ENCODE data around the gene USP3.
"Not testable (repeated sequence)": the region's sequence is repeated elsewhere in the genome, so short reads cannot be mapped to it uniquely, and the experiment has no call there.

The USP3 gene

GRCh38 chr15:63513728-63514127 is 9.3 kb downstream of the USP3 start:
- no peak for TF ChIP-seq JUND (IDR thresholded peaks at IDR 0.05; ENCODE audit: low read depth)
- in situ Hi-C loops (cut with HindIII; ENCODE audit: low pct_unique_long_range_greater_than_20kb, low sequenced_read_pairs): no loop called here
- DNase-seq (ENCODE audit: low read depth in 1 of 2, low spot score in 1 of 2): no peak

GRCh38 chr15:63514531-63514943 is 10.1 kb downstream of the USP3 start:
- no peak for TF ChIP-seq JUND (IDR thresholded peaks at IDR 0.05; ENCODE audit: low read depth)
- in situ Hi-C loops (cut with HindIII; ENCODE audit: low pct_unique_long_range_greater_than_20kb, low sequenced_read_pairs): no loop called here
- DNase-seq (ENCODE audit: low read depth in 1 of 2, low spot score in 1 of 2): no peak

GRCh38 chr15:63517202-63517601 is 12.8 kb downstream of the USP3 start:
- DNase-seq (ENCODE audit: low read depth in 1 of 2, low spot score in 1 of 2): no peak
- in situ Hi-C loops (cut with HindIII; ENCODE audit: low pct_unique_long_range_greater_than_20kb, low sequenced_read_pairs): no loop called here

GRCh38 chr15:63517628-63518027 is 13.2 kb downstream of the USP3 start:
- DNase-seq (ENCODE audit: low read depth in 1 of 2, low spot score in 1 of 2): peak; percentile 31 to 33
- TF ChIP-seq JUND (IDR thresholded peaks at IDR 0.05; ENCODE audit: low read depth): no peak
- in situ Hi-C loops (cut with HindIII; ENCODE audit: low pct_unique_long_range_greater_than_20kb, low sequenced_read_pairs): no loop called here

More at GRCh38 chr15:63517202-63517601, 12.8 kb downstream of the USP3 start:
- TF ChIP-seq JUND (IDR thresholded peaks at IDR 0.05; ENCODE audit: low read depth): no peak

GRCh38 chr15:63519041-63519440 is 14.6 kb downstream of the USP3 start:
- no peak for DNase-seq (ENCODE audit: low read depth in 1 of 2, low spot score in 1 of 2)
- TF ChIP-seq JUND (IDR thresholded peaks at IDR 0.05; ENCODE audit: low read depth): no peak
- in situ Hi-C loops (cut with HindIII; ENCODE audit: low pct_unique_long_range_greater_than_20kb, low sequenced_read_pairs): no loop called here

- DNase-seq (ENCODE audit: low read depth in 1 of 2, low spot score in 1 of 2): no peak
- TF ChIP-seq JUND (IDR thresholded peaks at IDR 0.05; ENCODE audit: low read depth): no peak
- in situ Hi-C loops (cut with HindIII; ENCODE audit: low pct_unique_long_range_greater_than_20kb, low sequenced_read_pairs): no loop called here
Measured at GRCh38 chr15:63519548-63520178, 15.3 kb downstream of the USP3 start.

GRCh38 chr15:63520462-63520861 is 16.1 kb downstream of the USP3 start:
- DNase-seq (ENCODE audit: low read depth in 1 of 2, low spot score in 1 of 2); in situ Hi-C loops (cut with HindIII; ENCODE audit: low pct_unique_long_range_greater_than_20kb, low sequenced_read_pairs): not testable (repeated sequence)

GRCh38 chr15:63522225-63522578 is 17.8 kb downstream of the USP3 start:
- DNase-seq (ENCODE audit: low read depth in 1 of 2, low spot score in 1 of 2): no peak

GRCh38 chr15:63523306-63523990 is 19.1 kb downstream of the USP3 start:
- TF ChIP-seq JUND (IDR thresholded peaks at IDR 0.05; ENCODE audit: low read depth): no peak
- in situ Hi-C loops (cut with HindIII; ENCODE audit: low pct_unique_long_range_greater_than_20kb, low sequenced_read_pairs): no loop called here

More at GRCh38 chr15:63522225-63522578, 17.8 kb downstream of the USP3 start:
- no peak for TF ChIP-seq JUND (IDR thresholded peaks at IDR 0.05; ENCODE audit: low read depth)
- in situ Hi-C loops (cut with HindIII; ENCODE audit: low pct_unique_long_range_greater_than_20kb, low sequenced_read_pairs): no loop called here

GRCh38 chr15:63524316-63525015 is 20.1 kb downstream of the USP3 start:
- no peak for TF ChIP-seq JUND (IDR thresholded peaks at IDR 0.05; ENCODE audit: low read depth)
- no peak for DNase-seq (ENCODE audit: low read depth in 1 of 2, low spot score in 1 of 2)
- in situ Hi-C loops (cut with HindIII; ENCODE audit: low pct_unique_long_range_greater_than_20kb, low sequenced_read_pairs): no loop called here

More at GRCh38 chr15:63523306-63523990, 19.1 kb downstream of the USP3 start:
- no peak for DNase-seq (ENCODE audit: low read depth in 1 of 2, low spot score in 1 of 2)

GRCh38 chr15:63526401-63526800 is 22.0 kb downstream of the USP3 start:
- DNase-seq (ENCODE audit: low read depth in 1 of 2, low spot score in 1 of 2): no peak
- TF ChIP-seq JUND (IDR thresholded peaks at IDR 0.05; ENCODE audit: low read depth): no peak
- in situ Hi-C loops (cut with HindIII; ENCODE audit: low pct_unique_long_range_greater_than_20kb, low sequenced_read_pairs): no loop called here

GRCh38 chr15:63528138-63528659 is 23.8 kb downstream of the USP3 start:
- in situ Hi-C loops (cut with HindIII; ENCODE audit: low pct_unique_long_range_greater_than_20kb, low sequenced_read_pairs): no loop called here
- no peak for DNase-seq (ENCODE audit: low read depth in 1 of 2, low spot score in 1 of 2)
- TF ChIP-seq JUND (IDR thresholded peaks at IDR 0.05; ENCODE audit: low read depth): no peak

GRCh38 chr15:63530235-63530634 is 25.8 kb downstream of the USP3 start:
- DNase-seq (ENCODE audit: low read depth in 1 of 2, low spot score in 1 of 2): no peak
- no peak for TF ChIP-seq JUND (IDR thresholded peaks at IDR 0.05; ENCODE audit: low read depth)
- in situ Hi-C loops (cut with HindIII; ENCODE audit: low pct_unique_long_range_greater_than_20kb, low sequenced_read_pairs): no loop called here
